ENCODE data around the gene PCAT6. TPM values are rescaled to one million over a fixed set of nuclear protein-coding genes. Genes with fewer than 3 reads are reported as not detected.

Gene PCAT6
- polyA plus RNA-seq, 2 of the 4 experiments (the other 2 are of a cell fraction): 2.3 to 2.4 TPM

DNA sequence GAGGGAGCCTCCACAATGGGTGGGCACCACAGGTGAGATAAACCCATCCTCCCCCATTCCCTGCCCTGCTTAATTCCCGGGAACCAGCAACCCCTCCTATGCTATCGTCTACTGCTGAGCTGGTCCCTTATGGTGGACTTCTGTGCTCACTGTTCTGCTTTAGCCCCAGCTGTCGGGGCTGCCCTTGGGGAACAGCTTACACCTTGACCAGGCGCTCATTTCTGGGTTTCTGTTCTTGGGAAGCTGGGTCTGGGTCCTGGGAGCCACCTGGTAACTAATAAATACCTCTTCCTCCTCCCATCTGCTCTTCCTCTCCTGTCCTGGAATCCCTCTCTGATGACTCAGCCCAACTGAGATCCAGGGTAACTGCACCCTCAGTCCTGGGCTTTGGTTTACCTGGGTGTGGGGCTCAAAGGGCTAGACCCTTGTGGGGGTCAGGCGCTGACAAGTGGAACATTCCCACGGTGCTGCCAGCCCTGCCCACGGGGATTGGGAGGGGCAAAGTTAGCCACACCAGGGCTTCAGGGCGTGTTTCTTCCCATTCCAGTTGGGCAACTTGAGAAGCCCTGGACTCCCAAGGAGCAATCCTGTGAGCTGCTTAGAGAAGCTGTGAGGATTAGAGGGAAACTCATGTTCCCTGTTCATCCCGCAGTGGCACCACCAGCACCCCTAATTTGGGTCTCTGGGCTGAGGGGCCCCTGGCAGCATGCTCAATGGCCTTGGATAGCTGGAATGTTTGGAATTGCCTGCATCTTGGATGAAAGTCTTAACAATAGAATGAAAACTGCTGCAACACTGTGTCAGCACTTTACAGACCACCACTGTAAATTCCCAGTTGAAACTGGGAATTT lies 1.6 kb downstream of the PCAT6 start (continued):
- TF ChIP-seq, protein P1, sequence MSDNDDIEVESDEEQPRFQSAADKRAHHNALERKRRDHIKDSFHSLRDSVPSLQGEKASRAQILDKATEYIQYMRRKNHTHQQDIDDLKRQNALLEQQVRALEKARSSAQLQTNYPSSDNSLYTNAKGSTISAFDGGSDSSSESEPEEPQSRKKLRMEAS (IDR thresholded peaks at IDR 0.05): no peak

DNA sequence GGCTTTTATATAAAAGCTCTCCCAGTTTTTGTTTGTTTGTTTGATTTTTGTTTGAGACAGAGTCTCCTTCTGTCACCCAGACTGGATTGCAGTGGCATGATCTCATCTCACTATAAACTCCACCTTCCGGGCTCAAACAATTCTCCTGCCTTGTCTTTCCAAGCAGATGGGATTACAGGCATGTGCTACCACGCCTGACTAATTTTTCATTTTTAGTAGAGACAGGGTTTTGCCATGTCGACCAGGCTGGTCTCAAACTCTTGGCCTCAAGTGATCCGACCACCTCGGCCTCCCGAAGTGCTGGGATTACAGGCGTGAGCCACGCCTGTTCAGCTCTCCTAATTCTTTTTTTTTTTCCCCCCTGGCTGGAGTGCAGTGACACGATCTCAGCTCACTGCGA lies 4.4 kb downstream of the PCAT6 start:
- FAIRE-seq (no peak), DNase-seq (ENCODE audit: low read depth in 1 of 2, low spot score in 1 of 2) (no peak), ATAC-seq (no peak)
- H3K27ac ChIP-seq: no peak overlapping the region
- 72% methylated on average over 10 of the region's 10 CpGs for WGBS (ENCODE audit: missing lambda C conversion rate)
- H3K4me1 ChIP-seq: peaks cover 16% of the 10 kb centered on the region
- TF ChIP-seq TFCP2L1 (CRISPR knock-in tag; IDR thresholded peaks at IDR 0.05): no peak
- TF ChIP-seq, protein P2, sequence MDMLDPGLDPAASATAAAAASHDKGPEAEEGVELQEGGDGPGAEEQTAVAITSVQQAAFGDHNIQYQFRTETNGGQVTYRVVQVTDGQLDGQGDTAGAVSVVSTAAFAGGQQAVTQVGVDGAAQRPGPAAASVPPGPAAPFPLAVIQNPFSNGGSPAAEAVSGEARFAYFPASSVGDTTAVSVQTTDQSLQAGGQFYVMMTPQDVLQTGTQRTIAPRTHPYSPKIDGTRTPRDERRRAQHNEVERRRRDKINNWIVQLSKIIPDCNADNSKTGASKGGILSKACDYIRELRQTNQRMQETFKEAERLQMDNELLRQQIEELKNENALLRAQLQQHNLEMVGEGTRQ (IDR thresholded peaks at IDR 0.05): no peak
- TF ChIP-seq HOXB13 (CRISPR knock-in tag; IDR thresholded peaks at IDR 0.05; ENCODE audit: low read depth): no peak
- no peak for TF ChIP-seq GATA3 (IDR thresholded peaks at IDR 0.05; ENCODE audit: borderline replicate concordance)
- TF ChIP-seq HOXA7 (CRISPR knock-in tag; IDR thresholded peaks at IDR 0.05): no peak
- no peak for TF ChIP-seq NPAS2 (CRISPR knock-in tag; IDR thresholded peaks at IDR 0.05; ENCODE audit: borderline replicate concordance)
- TF ChIP-seq POLR2AphosphoS2 (conservative IDR thresholded peaks at IDR 0.05; ENCODE audit: low read length): no peak
- no peak for TF ChIP-seq CHD4 (IDR thresholded peaks at IDR 0.05; ENCODE audit: borderline replicate concordance)
- no peak for TF ChIP-seq CEBPB (IDR thresholded peaks at IDR 0.05)
- TF ChIP-seq PHF8 (IDR thresholded peaks at IDR 0.05; ENCODE audit: borderline replicate concordance, low read depth): no peak
- TF ChIP-seq, protein P3, sequence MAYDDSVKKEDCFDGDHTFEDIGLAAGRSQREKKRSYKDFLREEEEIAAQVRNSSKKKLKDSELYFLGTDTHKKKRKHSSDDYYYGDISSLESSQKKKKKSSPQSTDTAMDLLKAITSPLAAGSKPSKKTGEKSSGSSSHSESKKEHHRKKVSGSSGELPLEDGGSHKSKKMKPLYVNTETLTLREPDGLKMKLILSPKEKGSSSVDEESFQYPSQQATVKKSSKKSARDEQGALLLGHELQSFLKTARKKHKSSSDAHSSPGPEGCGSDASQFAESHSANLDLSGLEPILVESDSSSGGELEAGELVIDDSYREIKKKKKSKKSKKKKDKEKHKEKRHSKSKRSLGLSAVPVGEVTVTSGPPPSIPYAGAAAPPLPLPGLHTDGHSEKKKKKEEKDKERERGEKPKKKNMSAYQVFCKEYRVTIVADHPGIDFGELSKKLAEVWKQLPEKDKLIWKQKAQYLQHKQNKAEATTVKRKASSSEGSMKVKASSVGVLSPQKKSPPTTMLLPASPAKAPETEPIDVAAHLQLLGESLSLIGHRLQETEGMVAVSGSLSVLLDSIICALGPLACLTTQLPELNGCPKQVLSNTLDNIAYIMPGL (CRISPR knock-in tag; IDR thresholded peaks at IDR 0.05; ENCODE audit: borderline replicate concordance): no peak
- TF ChIP-seq FOSL2 (IDR thresholded peaks at IDR 0.05): no peak
- TF ChIP-seq FOSL2 (CRISPR knock-in tag; IDR thresholded peaks at IDR 0.05): no peak
- no peak for TF ChIP-seq ZC3H11A (IDR thresholded peaks at IDR 0.05)
- no peak for TF ChIP-seq KDM5A (IDR thresholded peaks at IDR 0.05)
- no peak for TF ChIP-seq RNF2 (IDR thresholded peaks at IDR 0.05; ENCODE audit: borderline replicate concordance, low read depth)
- no peak for TF ChIP-seq RARB (CRISPR knock-in tag; IDR thresholded peaks at IDR 0.05)
- TF ChIP-seq MAFK (IDR thresholded peaks at IDR 0.05; ENCODE audit: partially characterized antibody): no peak
- no peak for TF ChIP-seq ZFP36 (IDR thresholded peaks at IDR 0.05; ENCODE audit: borderline replicate concordance, partially characterized antibody)
- no peak overlapping the region for H3K4me2 ChIP-seq
- CTCF ChIA-PET: interaction anchor here (1.8 kb wide), 1 partner anchor 25 kb away, joined by 5 read pairs; no protein-coding TSS in a partner anchor
- POLR2A ChIA-PET: no interaction called here
- H3K4me3 ChIP-seq: no peak overlapping the region
- no peaks in the 10 kb centered on the region for H3K9me3 ChIP-seq

DNA sequence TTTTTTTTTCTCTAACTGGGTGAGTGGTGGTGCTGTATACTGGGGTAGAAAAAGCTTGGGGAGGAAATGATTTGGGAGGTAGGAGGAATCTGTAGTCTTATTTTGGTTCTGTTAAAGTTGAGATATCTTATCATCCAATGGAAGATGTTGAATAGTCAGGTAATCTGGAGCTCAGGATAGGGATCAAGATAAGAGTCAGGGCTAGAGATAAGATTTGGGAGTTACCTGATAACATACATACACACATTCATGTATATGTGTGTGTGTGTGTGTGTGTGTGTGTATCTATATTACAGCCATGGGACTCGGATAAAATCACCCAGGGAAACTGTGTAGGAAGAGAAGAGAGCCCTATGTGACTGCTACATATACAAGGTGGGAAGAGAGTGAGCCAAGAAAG lies 8.1 kb downstream of the PCAT6 start:
- WGBS (ENCODE audit: missing lambda C conversion rate): 24% methylated on average over 1 of the region's 1 CpG
- no peak for FAIRE-seq
- no peak for DNase-seq (ENCODE audit: low read depth in 1 of 2, low spot score in 1 of 2)
- no peak for ATAC-seq
- no peaks in the 10 kb centered on the region for H3K9me3 ChIP-seq
- no peak overlapping the region for H3K4me2 ChIP-seq
- H3K4me1 ChIP-seq: peaks cover 4% of the 10 kb centered on the region; the same call in 2 of the 3 replicates
- POLR2A ChIA-PET: no interaction called here
- no peak overlapping the region for H3K27ac ChIP-seq
- H3K4me3 ChIP-seq: no peak overlapping the region
- CTCF ChIA-PET: no interaction called here
- no peak for TF ChIP-seq SMC3 (IDR thresholded peaks at IDR 0.05)
- no peak for TF ChIP-seq ESRRA (IDR thresholded peaks at IDR 0.05; ENCODE audit: borderline replicate concordance, low read length)
- TF ChIP-seq MAZ (IDR thresholded peaks at IDR 0.05; ENCODE audit: borderline replicate concordance, low read depth, low read length): no peak
- no peak for TF ChIP-seq RAD21 (conservative IDR thresholded peaks at IDR 0.05 in 1 of 2, IDR thresholded peaks at IDR 0.05 in 1 of 2)
- no peak for TF ChIP-seq KDM5A (IDR thresholded peaks at IDR 0.05)
- TF ChIP-seq RARB (CRISPR knock-in tag; IDR thresholded peaks at IDR 0.05): no peak
- TF ChIP-seq, protein P4, sequence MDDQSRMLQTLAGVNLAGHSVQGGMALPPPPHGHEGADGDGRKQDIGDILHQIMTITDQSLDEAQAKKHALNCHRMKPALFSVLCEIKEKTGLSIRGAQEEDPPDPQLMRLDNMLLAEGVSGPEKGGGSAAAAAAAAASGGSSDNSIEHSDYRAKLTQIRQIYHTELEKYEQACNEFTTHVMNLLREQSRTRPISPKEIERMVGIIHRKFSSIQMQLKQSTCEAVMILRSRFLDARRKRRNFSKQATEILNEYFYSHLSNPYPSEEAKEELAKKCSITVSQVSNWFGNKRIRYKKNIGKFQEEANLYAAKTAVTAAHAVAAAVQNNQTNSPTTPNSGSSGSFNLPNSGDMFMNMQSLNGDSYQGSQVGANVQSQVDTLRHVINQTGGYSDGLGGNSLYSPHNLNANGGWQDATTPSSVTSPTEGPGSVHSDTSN (IDR thresholded peaks at IDR 0.05): no peak
- no peak for TF ChIP-seq JUN (IDR thresholded peaks at IDR 0.05)
- no peak for TF ChIP-seq CEBPB (IDR thresholded peaks at IDR 0.05)
- no peak for TF ChIP-seq RCOR1 (IDR thresholded peaks at IDR 0.05; ENCODE audit: low read depth, low read length)
- no peak for TF ChIP-seq HEYL (CRISPR knock-in tag; IDR thresholded peaks at IDR 0.05)
- TF ChIP-seq, protein P5, sequence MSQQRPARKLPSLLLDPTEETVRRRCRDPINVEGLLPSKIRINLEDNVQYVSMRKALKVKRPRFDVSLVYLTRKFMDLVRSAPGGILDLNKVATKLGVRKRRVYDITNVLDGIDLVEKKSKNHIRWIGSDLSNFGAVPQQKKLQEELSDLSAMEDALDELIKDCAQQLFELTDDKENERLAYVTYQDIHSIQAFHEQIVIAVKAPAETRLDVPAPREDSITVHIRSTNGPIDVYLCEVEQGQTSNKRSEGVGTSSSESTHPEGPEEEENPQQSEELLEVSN (IDR thresholded peaks at IDR 0.05; ENCODE audit: borderline replicate concordance, low read depth): no peak
- no peak for TF ChIP-seq NFE2L2 (conservative IDR thresholded peaks at IDR 0.05; ENCODE audit: low read length)
- TF ChIP-seq, protein P1 (IDR thresholded peaks at IDR 0.05): no peak
- TF ChIP-seq CHD2 (IDR thresholded peaks at IDR 0.05; ENCODE audit: low read length, partially characterized antibody): no peak
- no peak for TF ChIP-seq RFX5 (IDR thresholded peaks at IDR 0.05)
